NCI-H82 treated with DMSO at 0.1 percent for 48 hours (cell line): Measurements from ENCODE around the gene SETDB2.
"Not testable (repeated sequence)": the region's sequence is repeated elsewhere in the genome, so short reads cannot be mapped to it uniquely, and the experiment has no call there.

Experiments
- DNase-seq: peaks from one replicate; lab custom pipeline; 2025; ENCODE audit not compliant: unreplicated experiment; lab: John Stamatoyannopoulos, UW

The SETDB2 gene

GRCh38 chr13:49464621-49465325 lies 20.7 kb downstream of the SETDB2 start:
- DNase-seq = no peak

DNA sequence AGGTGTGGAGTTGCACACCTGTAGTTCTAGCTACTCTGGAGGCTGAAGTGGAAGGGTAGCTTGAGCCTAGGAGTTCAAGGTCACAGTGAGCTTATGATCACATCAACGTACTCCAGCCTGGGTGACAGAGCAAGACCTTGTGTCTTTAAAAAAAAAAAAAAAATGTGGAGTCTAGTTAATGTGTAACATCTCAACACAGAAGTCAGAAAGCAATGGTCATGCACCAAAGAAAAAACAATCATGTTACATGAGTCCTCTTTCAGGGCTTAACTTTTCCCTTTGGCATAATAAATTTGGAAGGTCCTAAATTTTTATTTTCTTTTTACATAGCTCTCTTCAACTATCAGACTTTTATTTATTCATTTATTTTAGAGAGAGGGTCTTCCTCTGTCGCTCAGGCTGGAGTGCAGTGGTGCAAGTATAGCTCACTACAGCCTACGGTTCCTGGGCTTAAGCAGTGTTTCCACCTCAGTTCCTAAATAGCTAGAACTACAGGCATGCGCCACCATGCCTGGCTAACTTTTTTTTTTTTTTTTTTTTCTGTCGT lies 22.3 kb downstream of the SETDB2 start:
- no peak for DNase-seq

GRCh38 chr13:49472186-49472585 lies 28.1 kb downstream of the SETDB2 start:
- DNase-seq = no peak

DNA sequence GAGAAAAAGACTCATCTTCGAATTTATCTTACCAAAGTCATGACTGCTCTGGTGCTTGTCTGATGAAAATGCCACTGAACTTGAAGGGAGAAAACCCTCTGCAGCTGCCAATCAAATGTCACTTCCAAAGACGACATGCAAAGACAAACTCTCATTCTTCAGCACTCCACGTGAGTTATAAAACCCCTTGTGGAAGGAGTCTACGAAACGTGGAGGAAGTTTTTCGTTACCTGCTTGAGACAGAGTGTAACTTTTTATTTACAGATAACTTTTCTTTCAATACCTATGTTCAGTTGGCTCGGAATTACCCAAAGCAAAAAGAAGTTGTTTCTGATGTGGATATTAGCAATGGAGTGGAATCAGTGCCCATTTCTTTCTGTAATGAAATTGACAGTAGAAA lies 32.5 kb downstream of the SETDB2 start:
- no peak for DNase-seq

GRCh38 chr13:49481788-49482187 lies 37.7 kb downstream of the SETDB2 start:
- DNase-seq = no peak

GRCh38 chr13:49488563-49488962 lies 44.5 kb downstream of the SETDB2 start:
- DNase-seq = no peak

DNA sequence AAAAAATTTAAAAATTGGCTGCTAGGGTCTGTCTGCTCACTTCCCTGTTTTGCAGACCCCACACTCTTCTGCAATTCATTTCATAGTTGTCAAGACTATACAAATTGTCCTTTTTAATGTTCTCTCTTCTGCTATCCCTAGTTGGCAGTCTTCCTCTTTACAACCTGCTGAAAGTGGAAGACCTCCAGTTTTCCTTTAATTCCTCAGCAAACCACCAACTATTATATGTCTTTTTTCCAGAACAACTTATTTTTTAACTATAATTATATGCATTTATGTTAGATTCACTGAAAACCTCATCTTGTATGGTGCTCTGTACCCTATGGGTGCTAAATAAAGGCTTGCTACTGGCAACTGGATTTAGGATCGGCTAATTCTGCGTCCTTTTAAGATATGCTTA lies 50.6 kb downstream of the SETDB2 start:
- no peak for DNase-seq

GRCh38 chr13:49495783-49496762 lies 52.0 kb downstream of the SETDB2 start, which contains the start of gene PHF11:
PHF11 (plus strand) TSS chr13:49495953; CDS start chr13:49496002, 49 bp downstream.
- DNase-seq = no peak

DNA sequence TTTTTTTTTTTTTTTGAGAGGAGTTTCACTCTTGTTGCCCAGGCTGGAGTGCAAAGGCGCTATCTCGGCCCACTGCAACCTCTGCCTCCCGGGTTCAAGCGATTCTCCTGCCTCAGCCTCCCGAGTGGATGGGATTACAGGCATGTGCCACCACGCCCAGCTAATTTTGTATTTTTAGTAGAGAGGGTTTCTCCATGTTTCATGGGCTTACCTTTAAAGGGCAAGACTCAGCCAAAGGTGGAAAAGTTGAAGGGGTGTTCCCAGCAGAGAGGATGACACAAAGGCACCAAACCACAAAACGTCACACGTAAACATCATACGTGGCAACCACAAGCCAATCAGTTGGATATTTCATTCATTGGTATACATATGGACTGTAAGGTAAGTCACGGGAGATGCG lies 52.8 kb downstream of the SETDB2 start:
- DNase-seq = not testable (repeated sequence)

DNA sequence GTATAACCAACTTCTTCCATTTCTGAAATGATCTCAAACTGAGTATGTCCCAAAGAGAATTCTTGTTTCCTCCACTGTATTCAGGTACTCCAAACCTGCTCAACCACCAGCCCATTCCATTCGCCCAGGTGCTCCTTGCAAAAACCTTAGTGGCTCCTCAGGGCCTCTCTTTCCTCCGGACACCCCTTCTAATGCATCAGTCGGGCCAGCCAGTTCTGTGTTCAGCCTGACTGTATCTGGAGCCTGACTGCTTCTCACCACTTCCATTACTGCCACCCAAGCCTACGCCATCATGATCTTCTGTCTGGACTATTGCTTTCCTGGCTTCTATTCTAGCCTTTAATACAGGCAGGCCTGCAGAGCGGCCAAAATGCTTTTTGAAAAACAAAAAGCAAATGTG lies 53.2 kb downstream of the SETDB2 start:
- DNase-seq = no peak

- DNase-seq = no peak
Measured at GRCh38 chr13:49498206-49498605, 54.1 kb downstream of the SETDB2 start.

- no peak for DNase-seq
Measured at GRCh38 chr13:49499889-49500660, 56.0 kb downstream of the SETDB2 start.

GRCh38 chr13:49502954-49503353 lies 58.9 kb downstream of the SETDB2 start:
- no peak for DNase-seq

DNA sequence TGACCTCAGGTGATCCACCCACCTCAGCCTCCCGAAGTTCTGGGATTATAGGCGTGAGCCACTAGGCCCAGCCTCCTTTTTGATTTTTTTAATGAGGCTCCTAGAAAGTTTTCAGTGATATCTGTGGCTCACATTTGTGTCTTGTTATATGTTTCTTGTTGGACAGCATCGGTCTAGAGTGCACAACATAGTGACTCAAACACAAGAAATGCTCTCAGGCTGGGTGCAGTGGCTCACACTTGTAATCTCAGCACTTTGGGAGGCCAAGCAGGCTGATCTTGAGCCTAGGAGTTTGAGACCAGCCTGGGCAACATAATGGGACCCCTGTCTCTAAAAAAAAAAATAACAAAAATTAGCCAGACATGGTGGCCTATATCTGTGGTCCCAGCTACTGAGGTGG lies 59.9 kb downstream of the SETDB2 start:
- no peak for DNase-seq

DNA sequence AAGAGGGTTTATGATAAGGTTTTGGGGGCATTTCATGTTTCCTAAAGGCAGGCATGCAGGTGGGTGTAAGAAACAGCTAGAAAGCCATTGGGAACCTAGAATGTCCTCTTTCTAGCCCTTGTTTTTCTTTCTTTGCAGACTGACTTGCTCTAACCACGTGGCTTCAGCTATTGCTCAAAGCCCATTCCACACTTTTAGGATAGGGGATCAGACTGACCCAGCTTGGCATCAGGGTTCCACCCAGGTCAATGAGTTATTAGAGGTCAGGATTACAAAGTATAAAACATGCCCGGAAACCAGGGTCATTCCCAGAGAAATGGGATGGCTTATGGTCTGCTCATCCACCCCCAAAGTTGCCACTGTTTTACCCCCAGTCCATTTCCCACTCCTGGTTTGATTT lies 68.5 kb downstream of the SETDB2 start:
- no peak for DNase-seq

DNA sequence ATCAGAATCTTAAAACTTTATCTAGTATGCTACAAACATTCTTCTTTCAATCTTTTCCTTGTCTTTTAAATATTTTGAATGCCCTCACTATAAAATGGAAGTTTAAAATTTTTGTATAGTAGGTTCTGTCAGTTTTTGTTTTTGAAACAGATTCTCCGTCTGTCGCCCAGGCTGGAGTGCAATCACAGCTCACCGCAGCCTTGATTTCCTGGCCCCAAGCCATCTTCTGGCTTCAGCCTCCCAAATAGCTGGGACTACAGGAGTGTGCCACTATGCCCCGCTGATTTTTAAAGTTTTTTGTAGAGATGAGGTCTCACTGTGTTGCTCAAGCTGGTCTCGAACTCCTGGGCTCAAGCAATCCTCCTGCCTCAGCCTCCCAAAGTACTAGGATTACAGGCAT lies 72.4 kb downstream of the SETDB2 start:
- no peak for DNase-seq

- no peak for DNase-seq
Measured at GRCh38 chr13:49517461-49517860, 73.4 kb downstream of the SETDB2 start.

DNA sequence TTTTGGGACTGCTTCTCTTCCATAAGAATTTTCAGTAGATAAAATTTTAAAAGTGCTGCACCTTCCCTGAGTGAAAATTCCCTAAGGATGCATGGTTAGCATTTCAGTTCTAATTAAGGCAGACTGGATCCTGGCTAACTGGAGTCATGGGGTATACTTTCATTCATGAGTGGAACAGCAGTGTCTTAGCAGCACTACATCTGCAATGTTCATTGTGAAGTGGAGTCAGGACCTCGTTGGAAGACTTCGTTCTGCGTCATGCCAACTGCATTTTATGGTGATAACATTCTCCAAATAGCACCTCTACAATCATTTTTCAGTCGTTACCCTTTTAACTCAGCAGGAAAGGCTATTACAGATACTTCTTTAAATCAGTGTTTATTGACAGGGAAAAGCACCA lies 77.2 kb downstream of the SETDB2 start:
- no peak for DNase-seq

- no peak for DNase-seq
Measured at GRCh38 chr13:49524740-49525501, 80.8 kb downstream of the SETDB2 start.

DNA sequence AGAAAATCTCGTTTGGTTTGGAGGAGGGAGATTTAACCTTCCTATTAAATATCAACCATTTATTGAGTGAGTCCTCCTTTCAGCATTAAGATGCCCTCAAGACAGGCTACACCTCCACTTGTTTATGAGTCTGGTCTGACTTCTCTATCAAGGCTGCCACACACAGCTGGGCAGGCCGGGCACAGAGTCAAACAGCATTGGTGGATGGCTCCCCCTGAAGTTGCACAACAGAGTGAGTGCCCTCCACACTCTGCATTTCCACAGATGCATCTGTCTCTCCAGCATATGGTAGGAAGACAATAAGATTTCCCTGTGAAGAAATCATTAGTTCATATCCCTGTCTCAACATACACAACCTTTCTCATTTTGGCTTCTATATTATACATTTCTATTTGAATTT lies 83.0 kb downstream of the SETDB2 start:
- no peak for DNase-seq
